ENCODE data around the gene GRIK4.

Gene GRIK4

GRCh38 chr11:120863359-120863758 is 351.8 kb downstream of the GRIK4 start:
- DNase-seq (ENCODE audit: low read depth, low spot score) = no peak
- no peak overlapping the region for H3K9ac ChIP-seq (ENCODE audit: insufficient read length, low read depth)
- H3K4me1 ChIP-seq (ENCODE audit: insufficient read depth, insufficient read length) = peaks cover 5% of the 10 kb centered on the region
- H3K27me3 ChIP-seq (ENCODE audit: insufficient read depth, insufficient read length) = no peaks in the 10 kb centered on the region
- H3K9me3 ChIP-seq (ENCODE audit: insufficient read depth, low read length) = no peaks in the 10 kb centered on the region
- TF ChIP-seq SUZ12 (IDR thresholded peaks at IDR 0.05; ENCODE audit: extremely low read depth, insufficient read depth, insufficient read length) (no peak), ZNF274 (IDR thresholded peaks at IDR 0.05; ENCODE audit: low read depth, low read length) (no peak), YY1 (IDR thresholded peaks at IDR 0.05; ENCODE audit: insufficient read depth, insufficient read length) (no peak)
- H3K4me3 ChIP-seq (ENCODE audit: insufficient read length, low read depth) = no peak overlapping the region
- no peaks in the 10 kb centered on the region for H3K36me3 ChIP-seq (ENCODE audit: insufficient read depth, insufficient read length, low read length)

GRCh38 chr11:120867024-120867423 is 355.5 kb downstream of the GRIK4 start:
- TF ChIP-seq ZNF274 (IDR thresholded peaks at IDR 0.05; ENCODE audit: low read depth, low read length) (no peak), YY1 (IDR thresholded peaks at IDR 0.05; ENCODE audit: insufficient read depth, insufficient read length) (no peak), SUZ12 (IDR thresholded peaks at IDR 0.05; ENCODE audit: extremely low read depth, insufficient read depth, insufficient read length) (no peak)
- peaks cover 5% of the 10 kb centered on the region; the same call in 1 of the 2 replicates for H3K9me3 ChIP-seq (ENCODE audit: insufficient read depth, low read length)
- H3K4me1 ChIP-seq (ENCODE audit: insufficient read depth, insufficient read length) = peaks cover 5% of the 10 kb centered on the region
- H3K27me3 ChIP-seq (ENCODE audit: insufficient read depth, insufficient read length) = peaks cover 5% of the 10 kb centered on the region
- H3K4me3 ChIP-seq (ENCODE audit: insufficient read length, low read depth) = no peak overlapping the region
- DNase-seq (ENCODE audit: low read depth, low spot score) = no peak
- H3K36me3 ChIP-seq (ENCODE audit: insufficient read depth, insufficient read length, low read length) = no peaks in the 10 kb centered on the region
- no peak overlapping the region for H3K9ac ChIP-seq (ENCODE audit: insufficient read length, low read depth)

- Histone ChIP-seq H3K27me3 (ENCODE audit: insufficient read depth, insufficient read length) (peaks cover 5% of the 10 kb centered on the region), H3K4me1 (ENCODE audit: insufficient read depth, insufficient read length) (peaks cover 5% of the 10 kb centered on the region)
- DNase-seq (ENCODE audit: low read depth, low spot score) = no peak
These were observed 356.0 kb downstream of the GRIK4 start for GRCh38 chr11:120867531-120867930.

GRCh38 chr11:120867988-120868387 is 356.4 kb downstream of the GRIK4 start:
- Histone ChIP-seq H3K27me3 (ENCODE audit: insufficient read depth, insufficient read length) (peaks cover 5% of the 10 kb centered on the region), H3K9ac (ENCODE audit: insufficient read length, low read depth) (no peak overlapping the region), H3K9me3 (ENCODE audit: insufficient read depth, low read length) (peaks cover 5% of the 10 kb centered on the region; the same call in 1 of the 2 replicates), H3K36me3 (ENCODE audit: insufficient read depth, insufficient read length, low read length) (no peaks in the 10 kb centered on the region), H3K4me3 (ENCODE audit: insufficient read length, low read depth) (no peak overlapping the region), H3K4me1 (ENCODE audit: insufficient read depth, insufficient read length) (peaks cover 5% of the 10 kb centered on the region)
- TF ChIP-seq SUZ12 (IDR thresholded peaks at IDR 0.05; ENCODE audit: extremely low read depth, insufficient read depth, insufficient read length) = no peak
- no peak for TF ChIP-seq ZNF274 (IDR thresholded peaks at IDR 0.05; ENCODE audit: low read depth, low read length)
- TF ChIP-seq YY1 (IDR thresholded peaks at IDR 0.05; ENCODE audit: insufficient read depth, insufficient read length) = no peak
- DNase-seq (ENCODE audit: low read depth, low spot score) = no peak

More at GRCh38 chr11:120867531-120867930, 356.0 kb downstream of the GRIK4 start:
- Histone ChIP-seq H3K9me3 (ENCODE audit: insufficient read depth, low read length) (peaks cover 5% of the 10 kb centered on the region; the same call in 1 of the 2 replicates), H3K36me3 (ENCODE audit: insufficient read depth, insufficient read length, low read length) (no peaks in the 10 kb centered on the region), H3K4me3 (ENCODE audit: insufficient read length, low read depth) (no peak overlapping the region), H3K9ac (ENCODE audit: insufficient read length, low read depth) (no peak overlapping the region)
- TF ChIP-seq ZNF274 (IDR thresholded peaks at IDR 0.05; ENCODE audit: low read depth, low read length) (no peak), SUZ12 (IDR thresholded peaks at IDR 0.05; ENCODE audit: extremely low read depth, insufficient read depth, insufficient read length) (no peak), YY1 (IDR thresholded peaks at IDR 0.05; ENCODE audit: insufficient read depth, insufficient read length) (no peak)

- no peak overlapping the region for H3K9ac ChIP-seq (ENCODE audit: insufficient read length, low read depth)
- no peak overlapping the region for H3K4me3 ChIP-seq (ENCODE audit: insufficient read length, low read depth)
- peaks cover 5% of the 10 kb centered on the region; the same call in 1 of the 2 replicates for H3K9me3 ChIP-seq (ENCODE audit: insufficient read depth, low read length)
- H3K36me3 ChIP-seq (ENCODE audit: insufficient read depth, insufficient read length, low read length) = no peaks in the 10 kb centered on the region
- H3K4me1 ChIP-seq (ENCODE audit: insufficient read depth, insufficient read length) = peaks cover 5% of the 10 kb centered on the region
- no peak for TF ChIP-seq ZNF274 (IDR thresholded peaks at IDR 0.05; ENCODE audit: low read depth, low read length)
- TF ChIP-seq SUZ12 (IDR thresholded peaks at IDR 0.05; ENCODE audit: extremely low read depth, insufficient read depth, insufficient read length) = no peak
- TF ChIP-seq YY1 (IDR thresholded peaks at IDR 0.05; ENCODE audit: insufficient read depth, insufficient read length) = no peak
- peaks cover 5% of the 10 kb centered on the region for H3K27me3 ChIP-seq (ENCODE audit: insufficient read depth, insufficient read length)
- DNase-seq (ENCODE audit: low read depth, low spot score) = no peak
These were observed 357.5 kb downstream of the GRIK4 start for GRCh38 chr11:120869097-120869496.

GRCh38 chr11:120869516-120870011 is 358.0 kb downstream of the GRIK4 start:
- no peak for TF ChIP-seq SUZ12 (IDR thresholded peaks at IDR 0.05; ENCODE audit: extremely low read depth, insufficient read depth, insufficient read length)
- TF ChIP-seq YY1 (IDR thresholded peaks at IDR 0.05; ENCODE audit: insufficient read depth, insufficient read length) = no peak
- no peak for TF ChIP-seq ZNF274 (IDR thresholded peaks at IDR 0.05; ENCODE audit: low read depth, low read length)
- H3K4me1 ChIP-seq (ENCODE audit: insufficient read depth, insufficient read length) = peaks cover 5% of the 10 kb centered on the region
- peaks cover 5% of the 10 kb centered on the region; the same call in 1 of the 2 replicates for H3K9me3 ChIP-seq (ENCODE audit: insufficient read depth, low read length)
- H3K9ac ChIP-seq (ENCODE audit: insufficient read length, low read depth) = no peak overlapping the region
- no peak overlapping the region for H3K4me3 ChIP-seq (ENCODE audit: insufficient read length, low read depth)
- no peak for DNase-seq (ENCODE audit: low read depth, low spot score)
- H3K36me3 ChIP-seq (ENCODE audit: insufficient read depth, insufficient read length, low read length) = no peaks in the 10 kb centered on the region
- H3K27me3 ChIP-seq (ENCODE audit: insufficient read depth, insufficient read length) = peaks cover 5% of the 10 kb centered on the region

- Histone ChIP-seq H3K36me3 (ENCODE audit: insufficient read depth, insufficient read length, low read length) (no peaks in the 10 kb centered on the region), H3K4me1 (ENCODE audit: insufficient read depth, insufficient read length) (peaks cover 5% of the 10 kb centered on the region), H3K4me3 (ENCODE audit: insufficient read length, low read depth) (no peak overlapping the region), H3K9me3 (ENCODE audit: insufficient read depth, low read length) (peaks cover 5% of the 10 kb centered on the region; the same call in 1 of the 2 replicates), H3K27me3 (ENCODE audit: insufficient read depth, insufficient read length) (peaks cover 5% of the 10 kb centered on the region), H3K9ac (ENCODE audit: insufficient read length, low read depth) (no peak overlapping the region)
- TF ChIP-seq SUZ12 (IDR thresholded peaks at IDR 0.05; ENCODE audit: extremely low read depth, insufficient read depth, insufficient read length) (no peak), YY1 (IDR thresholded peaks at IDR 0.05; ENCODE audit: insufficient read depth, insufficient read length) (no peak), ZNF274 (IDR thresholded peaks at IDR 0.05; ENCODE audit: low read depth, low read length) (no peak)
- no peak for DNase-seq (ENCODE audit: low read depth, low spot score)
These were observed 359.6 kb downstream of the GRIK4 start for GRCh38 chr11:120871194-120871593.

All from NT2/D1 (cell line).